Ovary (tissue), 9 donors: ENCODE results near the gene MRNIP. TPM values are rescaled to one million over a fixed set of nuclear protein-coding genes. Genes with fewer than 3 reads are reported as not detected.

Experiments used
- DNase-seq, 5 donors: peaks; one replicate each; pipeline ENCODE4 v3.0.0-alpha.2; 2019 to 2020
- H3K27ac ChIP-seq, 2 donors: fragments of 200-600 bp; one replicate each; pipeline versions ENCODE4 v1.5.1 to v1.8.0; 2019 to 2022
- H3K27me3 ChIP-seq: fragments of 200-600 bp; one replicate; pipeline ENCODE4 v1.8.0; 2022
- H3K36me3 ChIP-seq: fragments of 200-600 bp; sonication (generic); one replicate; pipeline ENCODE4 v1.5.1; 2019
- H3K4me1 ChIP-seq: one replicate; pipeline ENCODE4 v1.8.1; 2013; ENCODE audit warnings: mild to moderate bottlenecking, moderate library complexity; ENCODE audit not compliant: insufficient read depth
- H3K4me3 ChIP-seq: fragments of 200-600 bp; sonication (generic); one replicate; pipeline ENCODE4 v1.5.1; 2017
- H3K9me3 ChIP-seq, 2 donors: fragments of 200-600 bp in 1 of 2; sonication (generic) in 1 of 2; one replicate each; pipeline versions ENCODE4 v1.5.1 to v1.8.1; 2013 to 2019; ENCODE audit warnings: mild to moderate bottlenecking in 1 of 2, moderate library complexity in 1 of 2
- EP300 ChIP-seq: sonication (generic); formaldehyde crosslinking; IDR thresholded peaks from one replicate; pipeline ENCODE4 v1.6.1; 2017; ENCODE audit warnings: antibody characterized with exemption
- POLR2A ChIP-seq: fragments of 450-650 bp; IDR thresholded peaks from one replicate; pipeline ENCODE4 v1.6.1; 2017; ENCODE audit warnings: antibody characterized with exemption, mild to moderate bottlenecking, moderate library complexity
- WGBS, 3 donors: extraction: QIAGEN DNeasy Blood & Tissue Kit in 1 of 3; methylation state at CpG; one replicate each; pipeline versions ENCODE4 v1.1.5 to v1.1.7; 2013 to 2017; 5-methylcytosine and 5-hydroxymethylcytosine counted together
- intact Hi-C, 4 donors: fragments of 100-400 bp; cut with DNase I; formaldehyde crosslinking; loops; one replicate each; pipeline versions ENCODE4 v1.11.0 to v1.15.1; 2022 to 2023
- polyA plus RNA-seq, 2 donors: library from polyadenylated mRNA; stranded (reverse); fragments of 200-250 nt in 1 of 2; fragments of 350-450 nt in 1 of 2; fragmentation: Illumina TruSeq in 1 of 2; extraction: RNeasy Lipid Tissue Mini Kit (QIAGEN cat#74804) in 1 of 2; gene quantifications; one replicate each; pipeline ENCODE4 v1.2.3, GENCODE V29; 2013 to 2014
- total RNA-seq, 7 donors: library from RNA; depleted of rRNA in 2 of 7; stranded (reverse); fragments of >200 nt in 2 of 7; fragmentation: NEBNext Ultra II Directional in 3 of 7; extraction: Animal tissue kit (Norgen Biotek cat#: 25700) in 3 of 7; gene quantifications; one replicate each; pipeline versions ENCODE4 v1.1.0 to v1.2.4, GENCODE V29; 2016 to 2023
- TF ChIP-seq, protein P1 (sequence below), 3 donors: fragments of 450-650 bp in 2 of 3; fragments of 200-600 bp in 1 of 3; IDR thresholded peaks; one replicate each; pipeline versions ENCODE4 v1.5.1 to v1.8.0; 2016 to 2022; ENCODE audit warnings: antibody characterized with exemption in 3 of 3, mild to moderate bottlenecking in 1 of 3
- donor health status: DM: no; HTN: no; CAD: no; lungs with moderate emphysema.
- donor health status: DM: no; HTN: no; CAD: no.
- donor health status: Bipolar disorder and iron deficiency.
- donor health status: DM: yes; HTN: yes; CAD: no.
- donor health status: DM: no; HTN: no; CAD: no.
- donor health status: DM: yes; HTN: yes; CAD: no.

The MRNIP gene
- total and polyA plus RNA-seq, 9 donors, result 26.9 to 61.1 (median 50.3) TPM

DNA sequence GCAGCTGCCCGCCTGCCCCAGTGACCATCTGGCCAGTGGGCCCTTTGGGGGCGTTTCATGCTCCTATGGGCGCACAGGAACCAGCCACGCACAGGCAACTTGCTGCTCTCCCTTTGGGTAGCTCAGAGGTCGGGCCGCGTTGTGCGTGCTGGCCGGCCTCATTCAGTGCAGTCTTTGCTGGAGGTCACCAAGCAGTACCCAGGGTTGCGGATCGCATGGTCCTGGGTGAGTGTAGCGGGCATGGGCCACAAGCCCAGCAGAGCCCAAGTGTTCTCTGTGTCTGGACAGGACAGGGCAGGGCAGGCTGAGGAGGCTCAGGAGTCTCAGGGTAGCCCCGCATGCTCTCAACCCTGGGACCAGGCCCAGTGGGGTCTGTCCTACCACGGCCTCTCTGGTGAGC is 9.9 kb upstream of the MRNIP start:
- H3K36me3 ChIP-seq, result no peaks in the 10 kb centered on the region
- no peak for DNase-seq
- WGBS, 3 donors, result 95 to 97% (median 96%) methylated on average over 14 of the region's 14 CpGs
- TF ChIP-seq POLR2A, result no peak
- TF ChIP-seq, protein P1, sequence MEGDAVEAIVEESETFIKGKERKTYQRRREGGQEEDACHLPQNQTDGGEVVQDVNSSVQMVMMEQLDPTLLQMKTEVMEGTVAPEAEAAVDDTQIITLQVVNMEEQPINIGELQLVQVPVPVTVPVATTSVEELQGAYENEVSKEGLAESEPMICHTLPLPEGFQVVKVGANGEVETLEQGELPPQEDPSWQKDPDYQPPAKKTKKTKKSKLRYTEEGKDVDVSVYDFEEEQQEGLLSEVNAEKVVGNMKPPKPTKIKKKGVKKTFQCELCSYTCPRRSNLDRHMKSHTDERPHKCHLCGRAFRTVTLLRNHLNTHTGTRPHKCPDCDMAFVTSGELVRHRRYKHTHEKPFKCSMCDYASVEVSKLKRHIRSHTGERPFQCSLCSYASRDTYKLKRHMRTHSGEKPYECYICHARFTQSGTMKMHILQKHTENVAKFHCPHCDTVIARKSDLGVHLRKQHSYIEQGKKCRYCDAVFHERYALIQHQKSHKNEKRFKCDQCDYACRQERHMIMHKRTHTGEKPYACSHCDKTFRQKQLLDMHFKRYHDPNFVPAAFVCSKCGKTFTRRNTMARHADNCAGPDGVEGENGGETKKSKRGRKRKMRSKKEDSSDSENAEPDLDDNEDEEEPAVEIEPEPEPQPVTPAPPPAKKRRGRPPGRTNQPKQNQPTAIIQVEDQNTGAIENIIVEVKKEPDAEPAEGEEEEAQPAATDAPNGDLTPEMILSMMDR (IDR thresholded peaks at IDR 0.05), result no peak
- intact Hi-C loops, result no loop called here
- no peak overlapping the region for H3K4me3 ChIP-seq
- no peaks in the 10 kb centered on the region for H3K9me3 ChIP-seq
- H3K4me1 ChIP-seq, result no peaks in the 10 kb centered on the region
- no peaks in the 10 kb centered on the region for H3K27me3 ChIP-seq
- no peak overlapping the region for H3K27ac ChIP-seq

- Histone ChIP-seq H3K36me3 (no peaks in the 10 kb centered on the region), H3K4me1 (no peaks in the 10 kb centered on the region), H3K9me3 (no peaks in the 10 kb centered on the region), H3K27me3 (no peaks in the 10 kb centered on the region), H3K27ac (no peak overlapping the region), H3K4me3 (no peak overlapping the region)
- WGBS, 3 donors, result 82 to 87% (median 85%) methylated on average over 6 to 11 of the region's 11 CpGs
- intact Hi-C loops, result no loop called here
- TF ChIP-seq POLR2A (no peak), EP300 (no peak)
- TF ChIP-seq, protein P1 (IDR thresholded peaks at IDR 0.05), result no peak
- DNase-seq, result no peak
Measured at GRCh38 chr5:179867476-179867875, 8.9 kb upstream of the MRNIP start.

DNA sequence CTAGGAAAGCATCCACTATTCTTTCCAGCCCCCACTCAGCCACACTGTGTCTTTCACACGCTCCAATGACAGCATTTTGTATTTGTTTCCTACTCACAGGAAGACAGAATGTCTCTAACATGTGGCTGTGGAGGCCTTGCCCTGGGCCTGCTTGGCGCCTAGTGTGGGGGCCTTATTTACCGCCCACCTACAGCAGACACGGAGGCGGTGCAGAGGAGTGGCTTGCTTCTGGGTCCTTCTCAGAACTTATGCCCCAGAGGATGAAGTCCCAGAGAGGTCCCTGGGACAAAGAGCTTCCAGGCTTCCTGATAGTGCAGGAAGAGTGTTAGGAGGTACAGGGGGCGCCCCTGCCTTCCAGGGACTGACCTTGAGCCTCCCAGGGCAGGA is 8.5 kb upstream of the MRNIP start:
- Histone ChIP-seq H3K4me1 (no peaks in the 10 kb centered on the region), H3K36me3 (no peaks in the 10 kb centered on the region), H3K27me3 (no peaks in the 10 kb centered on the region), H3K9me3 (no peaks in the 10 kb centered on the region), H3K27ac (no peak overlapping the region), H3K4me3 (no peak overlapping the region)
- intact Hi-C loops, result no loop called here
- DNase-seq, result no peak
- no peak for TF ChIP-seq POLR2A
- TF ChIP-seq EP300, result no peak
- TF ChIP-seq, protein P1 (IDR thresholded peaks at IDR 0.05), result no peak
- 77 to 79% (median 77%) methylated on average over 6 of the region's 6 CpGs for WGBS, 3 donors

GRCh38 chr5:179866241-179867078 is 7.8 kb upstream of the MRNIP start:
- no peak for TF ChIP-seq EP300
- TF ChIP-seq POLR2A, result no peak
- TF ChIP-seq, protein P1 (IDR thresholded peaks at IDR 0.05), result no peak
- Histone ChIP-seq H3K4me3 (no peak overlapping the region), H3K27me3 (no peaks in the 10 kb centered on the region), H3K4me1 (no peaks in the 10 kb centered on the region), H3K36me3 (no peaks in the 10 kb centered on the region), H3K27ac (no peak overlapping the region), H3K9me3 (no peaks in the 10 kb centered on the region)
- intact Hi-C loops, result no loop called here
- no peak for DNase-seq
- WGBS, 3 donors, result 76 to 83% (median 78%) methylated on average over 19 to 21 of the region's 21 CpGs
